HG03457 (cell line): ENCODE data around the gene SOX9.

ENCODE experiments used
- ATAC-seq: cut with Tn5 transposase; IDR thresholded peaks from one replicate; pipeline ENCODE4 v1.9.1; 2021; ENCODE audit warnings: moderate number of reproducible peaks; ENCODE audit not compliant: unreplicated experiment

Gene SOX9

DNA sequence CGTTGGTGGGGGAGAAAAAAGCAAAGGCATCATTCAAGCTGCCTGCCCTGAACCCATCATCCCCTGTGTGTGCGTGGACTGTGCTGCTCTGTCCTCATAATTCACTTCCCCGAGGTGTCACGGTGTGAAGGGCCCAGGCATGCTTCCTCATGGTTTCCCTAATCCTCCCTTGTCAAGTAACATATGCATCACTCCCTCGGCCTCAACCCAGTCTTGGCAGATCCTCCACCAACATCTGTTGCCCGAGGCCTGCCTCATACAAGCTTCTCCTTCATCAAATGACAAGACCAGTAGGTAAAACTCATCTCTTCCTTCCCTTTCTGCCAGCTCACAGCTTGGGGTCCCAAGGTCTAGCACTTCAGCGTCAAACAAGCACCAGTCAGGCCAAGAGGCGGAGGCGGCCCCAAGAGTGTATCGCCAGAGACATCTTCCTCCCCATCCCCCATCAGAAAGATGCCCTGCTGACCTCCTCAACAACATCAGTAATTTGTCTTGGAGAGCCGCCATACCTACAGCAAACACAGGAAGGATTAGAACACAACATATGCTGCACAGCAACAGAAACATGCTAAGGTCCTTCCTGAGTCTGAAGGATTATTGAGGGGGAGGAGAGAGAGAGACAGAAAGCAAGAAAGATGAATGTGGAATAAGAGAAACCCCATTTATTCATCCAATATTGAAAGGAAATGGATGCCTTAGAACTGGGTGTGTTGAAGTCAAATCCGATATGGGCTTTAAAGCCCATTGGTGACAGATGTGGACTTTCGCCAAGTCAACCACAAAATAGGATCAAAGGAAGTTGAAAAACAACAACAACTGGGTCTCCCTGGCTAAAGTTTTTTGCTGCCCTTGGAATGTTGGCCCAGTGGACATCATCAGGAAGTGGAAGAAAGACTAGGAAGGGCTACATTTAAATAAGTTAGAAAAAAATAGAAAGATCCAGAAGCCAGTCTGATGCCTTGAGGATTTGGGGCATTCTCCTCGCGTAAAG is 38.4 kb downstream of the SOX9 start:
- no peak for ATAC-seq

DNA sequence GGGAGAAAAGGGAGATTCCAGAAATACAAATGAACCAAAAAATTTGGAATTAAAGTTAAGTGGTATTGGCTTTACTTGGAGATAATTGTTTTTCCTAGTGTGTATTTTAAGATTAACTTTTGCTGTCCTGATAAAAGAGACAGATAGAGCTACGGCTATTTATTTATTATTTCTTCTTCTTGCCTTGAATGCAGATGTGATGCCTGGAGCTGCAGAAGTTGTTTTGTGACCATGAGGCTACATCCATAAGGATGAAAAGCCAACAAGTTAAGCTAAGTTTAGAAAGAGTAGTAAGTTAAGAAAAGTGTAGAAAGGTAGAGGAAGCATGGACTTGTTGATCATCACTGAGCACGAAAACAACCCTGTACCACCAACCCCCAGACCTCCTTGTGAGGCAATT is 41.7 kb downstream of the SOX9 start:
- no peak for ATAC-seq

DNA sequence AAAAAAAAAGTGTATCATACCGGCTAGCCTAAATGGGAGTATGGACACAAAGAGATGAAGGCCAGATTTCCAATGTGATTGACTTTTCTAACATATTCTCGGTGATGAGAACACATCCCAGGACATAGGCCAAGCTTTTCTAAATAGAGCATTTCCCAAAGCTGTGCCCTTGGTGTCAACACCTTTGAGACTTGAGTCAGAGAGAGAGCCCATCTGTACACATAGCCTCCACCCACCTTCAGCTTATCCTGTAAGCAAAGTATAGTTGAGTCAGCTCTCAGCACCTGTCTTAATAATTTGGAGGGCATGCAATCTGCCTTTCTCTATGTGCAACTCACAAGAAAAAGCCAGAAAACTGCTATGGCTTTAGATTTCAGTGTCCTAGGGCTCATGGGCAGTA is 42.7 kb downstream of the SOX9 start:
- ATAC-seq, result no peak

- no peak for ATAC-seq
Observed at GRCh38 chr17:72164158-72164739, 43.4 kb downstream of the SOX9 start.

GRCh38 chr17:72165192-72165866 is 44.5 kb downstream of the SOX9 start:
- no peak for ATAC-seq

DNA sequence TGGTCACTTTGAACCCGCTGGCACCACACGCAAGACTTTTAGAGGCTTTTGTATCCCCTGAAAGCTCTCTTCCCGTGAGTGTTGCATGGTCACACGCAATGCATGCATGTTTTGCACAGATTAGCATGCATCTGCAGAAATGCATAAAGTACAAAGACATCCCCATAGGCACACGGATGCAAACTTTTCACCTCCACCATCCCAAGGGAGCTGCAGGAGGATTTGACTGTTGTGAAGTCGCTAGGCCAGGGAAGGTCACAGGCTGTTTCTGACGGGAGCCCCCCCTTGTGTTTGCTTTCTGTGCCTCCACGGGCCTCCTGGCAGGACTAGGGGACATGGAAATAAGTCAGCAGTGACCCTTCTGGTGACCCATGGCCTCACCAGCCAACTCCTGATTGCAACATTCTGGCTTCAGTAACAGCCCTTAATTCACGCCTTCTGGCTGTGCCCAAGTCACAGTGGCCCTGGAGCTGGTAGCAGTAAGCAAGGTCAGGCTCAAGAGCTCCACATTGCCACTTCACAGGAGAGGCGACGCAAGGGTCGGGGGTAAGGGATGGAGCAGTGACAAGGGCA is 45.1 kb downstream of the SOX9 start:
- ATAC-seq, result no peak

- no peak for ATAC-seq
Observed at GRCh38 chr17:72167593-72167992, 46.8 kb downstream of the SOX9 start.

- ATAC-seq, result no peak
Observed at GRCh38 chr17:72169823-72170222, 49.0 kb downstream of the SOX9 start.

GRCh38 chr17:72171703-72172667 is 51.2 kb downstream of the SOX9 start:
- ATAC-seq, result no peak

- no peak for ATAC-seq
Observed at GRCh38 chr17:72173499-72174116, 52.8 kb downstream of the SOX9 start.

DNA sequence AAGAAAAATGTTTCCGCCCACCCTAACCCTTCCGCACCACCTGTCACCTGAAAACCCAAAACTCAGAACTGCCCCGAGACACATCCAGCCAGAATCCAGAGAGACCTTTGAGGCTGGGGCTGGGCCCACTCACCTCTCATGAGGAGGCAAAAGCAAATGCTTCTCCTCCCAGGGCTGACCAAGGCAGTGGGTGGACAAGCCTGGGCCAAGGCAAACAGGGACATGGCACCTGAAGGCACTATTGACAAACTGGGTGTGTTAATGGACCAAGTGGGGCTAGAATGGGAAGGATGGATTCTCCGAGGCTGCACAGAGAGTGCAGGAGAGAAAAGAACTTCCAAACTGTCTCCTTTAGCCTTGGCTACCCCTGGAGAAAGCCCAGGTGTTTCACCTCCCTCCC is 54.4 kb downstream of the SOX9 start:
- no peak for ATAC-seq
